HG02970 (cell line): ENCODE results near the gene LCE1C.

ENCODE experiments used
- ATAC-seq: cut with Tn5 transposase; IDR thresholded peaks from one replicate; pipeline ENCODE4 v1.9.1; 2021; ENCODE audit warnings: mild to moderate bottlenecking, moderate library complexity, moderate number of reproducible peaks; ENCODE audit not compliant: unreplicated experiment, low FRiP score

The LCE1C gene

GRCh38 chr1:152806576-152806975 is at the start of gene LCE1C:
Gene LCE1C (minus strand): TSS chr1:152806651. CDS start chr1:152805478, 1,173 bp downstream.
- no peak for ATAC-seq

DNA sequence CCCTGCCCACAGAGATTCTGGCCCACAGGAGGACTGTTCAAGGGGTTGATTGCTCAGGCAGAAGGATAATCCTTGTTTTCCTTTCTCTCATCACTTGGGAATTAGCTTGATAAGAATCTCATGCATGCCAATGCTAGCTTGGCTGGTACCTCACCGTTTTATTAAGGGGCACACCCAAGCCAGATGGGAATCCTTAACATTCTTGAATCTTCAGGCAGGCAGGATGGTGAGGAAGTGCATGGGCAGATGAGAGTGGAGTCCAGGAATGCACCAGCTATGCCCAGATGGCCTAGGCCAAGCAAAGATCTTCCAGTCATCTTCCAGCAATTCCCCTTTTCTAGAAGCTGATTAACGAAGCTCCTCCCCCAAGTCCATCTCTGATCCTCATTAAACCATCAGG is 49.2 kb upstream of the LCE1C start:
- ATAC-seq = no peak

DNA sequence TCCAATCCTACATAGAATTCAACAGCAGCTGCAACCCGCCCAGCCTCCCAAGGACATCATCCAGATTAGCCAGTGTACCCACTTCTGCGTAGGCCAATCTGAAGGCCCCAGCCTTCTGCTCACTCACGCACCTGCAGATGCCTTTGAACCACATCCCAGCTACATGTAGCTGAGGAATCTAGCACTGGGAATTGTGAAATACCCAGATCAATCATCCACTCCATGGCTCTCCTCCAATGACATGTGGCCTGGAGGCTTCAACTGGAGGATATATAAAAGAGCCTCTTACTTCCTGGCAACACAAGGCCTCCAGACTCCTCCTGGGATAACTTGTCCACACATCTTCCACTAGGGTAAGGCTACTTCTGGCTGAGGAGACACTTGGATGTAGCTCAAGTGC is 36.1 kb upstream of the LCE1C start, which contains the start of gene LCE6A:
Gene LCE6A, plus strand, starts transcription at position 301 of the 400 bp plus-strand sequence. CDS start 665 bp downstream, outside the sequence.
- ATAC-seq = no peak

- no peak for ATAC-seq
Measured at GRCh38 chr1:152836870-152837269, 30.4 kb upstream of the LCE1C start.

DNA sequence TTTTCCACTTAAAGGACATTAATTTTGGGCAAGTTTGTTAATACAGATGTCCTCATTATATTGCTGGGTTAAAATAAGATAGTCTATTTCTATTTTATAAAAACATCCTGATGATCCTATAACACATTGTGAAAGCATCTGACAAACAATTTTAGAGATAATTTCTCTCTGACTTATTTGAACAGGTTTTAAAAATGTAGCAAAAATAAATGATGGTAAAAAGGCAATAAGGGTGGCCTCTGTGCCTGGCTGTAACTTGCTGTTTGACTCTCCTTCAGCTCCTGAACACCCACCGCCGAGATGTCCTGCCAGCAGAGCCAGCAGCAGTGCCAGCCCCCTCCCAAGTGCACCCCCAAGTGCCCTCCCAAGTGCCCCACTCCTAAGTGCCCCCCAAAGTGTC is 20.7 kb upstream of the LCE1C start, which contains the start of gene LCE1A:
Gene LCE1A, plus strand, starts transcription at position 301 of the 400 bp plus-strand sequence. Its CDS starts 0 bp downstream, at position 301.
- no peak for ATAC-seq

- ATAC-seq = no peak
Measured at GRCh38 chr1:152824964-152825363, 18.5 kb upstream of the LCE1C start.

GRCh38 chr1:152823294-152823693 is 16.8 kb upstream of the LCE1C start:
- ATAC-seq = no peak

DNA sequence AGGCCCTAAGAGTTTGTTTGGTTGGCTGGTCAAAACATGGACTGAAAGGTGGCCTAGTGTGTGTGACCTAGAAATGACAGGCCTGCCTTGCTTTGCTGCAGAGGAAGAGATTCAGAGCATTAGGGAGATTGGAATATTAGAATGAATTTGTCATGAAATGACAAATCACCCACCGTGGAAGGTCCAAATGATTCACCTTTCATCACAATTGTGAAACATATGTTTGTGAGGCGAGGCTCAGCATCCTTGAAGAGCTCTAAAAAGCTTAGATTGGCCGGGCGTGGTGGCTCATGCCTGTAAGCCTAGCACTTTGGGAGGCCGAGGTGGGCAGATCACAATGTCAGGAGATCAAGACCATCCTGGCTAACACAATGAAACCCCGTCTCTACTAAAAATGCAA is 10.9 kb upstream of the LCE1C start:
- ATAC-seq = no peak

- ATAC-seq = no peak
Measured at GRCh38 chr1:152811671-152812070, 5.2 kb upstream of the LCE1C start, which contains the start of gene LCE1B. Gene LCE1B (plus strand): TSS chr1:152811971. CDS start chr1:152812447, 476 bp downstream.

- no peak for ATAC-seq
Measured at GRCh38 chr1:152811050-152811449, 4.6 kb upstream of the LCE1C start.

DNA sequence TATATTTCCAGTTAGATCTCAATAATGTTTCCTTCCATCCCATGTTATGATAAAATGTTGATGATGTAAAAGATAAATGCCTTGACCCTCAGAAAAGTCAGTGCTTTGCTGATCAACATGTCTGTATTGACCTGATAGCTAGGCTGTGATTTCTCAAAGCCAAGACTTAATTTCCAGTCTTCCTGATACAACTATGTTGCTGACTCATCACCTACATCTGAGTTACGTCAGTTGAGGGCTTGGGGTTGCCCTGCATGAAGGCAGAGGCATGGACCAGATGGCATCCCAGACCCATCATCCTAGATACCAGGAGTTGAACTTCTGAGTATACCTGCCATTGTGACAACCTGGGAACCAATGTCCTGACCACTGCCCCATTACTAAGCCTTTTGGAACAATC is 5.1 kb downstream of the LCE1C start:
- no peak for ATAC-seq

DNA sequence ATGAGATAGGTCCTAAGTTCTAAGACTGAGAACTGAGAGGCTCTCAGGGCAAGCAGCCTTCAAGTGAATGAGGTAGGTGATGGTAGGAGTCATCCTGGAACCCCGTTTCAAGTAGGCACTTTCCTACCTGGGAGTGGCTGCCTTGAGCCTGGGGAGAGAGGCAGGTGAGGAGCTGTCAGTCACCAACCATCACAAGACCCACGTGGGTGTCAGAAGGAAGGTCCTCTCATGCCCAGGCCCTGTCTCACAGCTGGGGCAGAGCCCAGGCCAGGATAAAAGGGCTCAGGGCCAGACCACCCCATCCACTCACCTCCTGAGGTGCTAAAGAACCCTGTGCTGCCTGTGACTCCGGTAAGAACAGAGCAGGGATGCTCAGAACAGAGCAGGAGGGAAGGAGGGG is 10.0 kb downstream of the LCE1C start, which contains the start of gene LCE1D:
Gene LCE1D, plus strand, starts transcription at position 301 of the 400 bp plus-strand sequence. CDS start 1,074 bp downstream, outside the sequence.
- no peak for ATAC-seq

DNA sequence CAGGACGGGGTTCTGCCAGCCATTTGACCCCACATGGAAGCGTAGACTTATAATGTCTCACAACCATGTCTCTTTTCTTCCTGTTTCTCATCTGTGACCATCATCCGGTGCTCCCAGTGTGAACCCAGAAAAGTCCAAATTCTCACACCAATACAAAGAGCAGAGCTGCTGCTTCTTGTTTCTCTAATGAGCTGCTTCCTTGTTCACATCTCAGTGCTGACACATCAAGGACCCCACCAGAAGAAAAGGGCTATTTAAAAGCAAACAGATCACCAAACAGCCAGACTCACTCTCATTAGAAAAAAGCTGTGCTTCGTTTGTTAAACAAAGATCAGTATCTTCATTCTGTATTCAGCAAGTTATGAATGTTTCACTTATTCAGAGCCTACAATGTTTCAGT is 10.8 kb downstream of the LCE1C start:
- no peak for ATAC-seq

DNA sequence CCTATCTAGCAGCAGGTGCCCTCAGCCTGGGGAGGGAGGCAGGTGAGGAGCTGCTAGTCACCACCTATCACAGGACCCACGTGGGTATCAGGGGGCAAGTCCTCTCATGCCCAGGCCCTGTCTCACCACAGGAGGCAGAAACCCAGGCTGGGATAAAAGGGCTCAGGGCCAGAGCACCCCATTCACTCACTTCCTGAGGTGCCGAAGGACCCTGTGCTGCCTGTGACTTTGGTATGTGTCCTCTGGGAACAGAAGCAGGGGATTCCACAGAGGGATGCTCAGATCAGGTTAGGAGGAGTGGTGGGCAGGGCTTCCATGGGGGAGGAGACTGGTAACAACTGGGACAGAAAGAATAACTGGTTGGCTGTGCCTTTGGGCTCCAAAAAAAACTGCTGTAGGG is 20.4 kb downstream of the LCE1C start, which contains the start of gene LCE1E:
Gene LCE1E, plus strand, starts transcription at position 181 of the 400 bp plus-strand sequence. CDS start 1,043 bp downstream, outside the sequence.
- ATAC-seq = no peak

- no peak for ATAC-seq
Measured at GRCh38 chr1:152783095-152783494, 23.4 kb downstream of the LCE1C start.

GRCh38 chr1:152777510-152778137 is 28.8 kb downstream of the LCE1C start:
- ATAC-seq = no peak

GRCh38 chr1:152776361-152776760 is 30.1 kb downstream of the LCE1C start:
- ATAC-seq = no peak

DNA sequence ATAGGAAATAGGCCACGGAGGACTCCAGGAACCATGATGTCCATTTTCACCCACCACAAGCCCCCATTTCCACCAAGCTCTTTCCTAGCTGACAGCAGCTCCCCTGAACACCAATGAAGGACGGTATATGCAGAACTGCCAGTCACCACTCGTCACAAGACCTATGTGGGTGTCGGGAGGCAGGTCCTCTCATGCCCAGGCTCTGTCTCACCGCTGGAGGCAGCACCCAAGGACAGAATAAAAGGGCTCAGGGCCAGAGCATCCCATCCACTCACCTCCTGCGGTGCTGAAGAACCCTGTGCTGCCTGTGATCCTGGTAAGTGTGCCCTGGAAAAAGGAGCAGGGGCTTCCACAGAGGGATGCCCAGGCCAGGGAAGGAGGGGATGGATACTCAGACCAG is 31.6 kb downstream of the LCE1C start, which contains the start of gene LCE1F:
Gene LCE1F, plus strand, starts transcription at position 266 of the 400 bp plus-strand sequence. CDS start 1,232 bp downstream, outside the sequence.
- no peak for ATAC-seq

DNA sequence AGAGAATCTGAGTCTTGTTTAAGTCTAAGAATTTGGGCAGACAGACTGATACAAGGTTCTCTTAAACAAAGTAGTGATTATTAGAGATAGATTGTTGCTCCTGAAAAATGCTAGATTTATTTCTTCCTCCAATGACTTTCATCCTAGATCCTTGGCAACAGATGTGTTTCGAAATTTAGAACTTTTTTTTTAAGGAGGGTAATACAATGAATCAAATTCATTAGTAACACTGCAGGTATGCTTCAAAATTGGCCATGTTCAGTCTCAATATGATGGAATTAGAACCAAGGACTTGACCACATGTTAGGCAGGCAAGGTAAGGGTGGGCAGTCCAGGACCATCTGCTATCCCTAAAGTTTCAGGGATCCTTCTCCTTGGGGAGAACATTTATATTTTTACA is 36.0 kb downstream of the LCE1C start:
- no peak for ATAC-seq

- no peak for ATAC-seq
Measured at GRCh38 chr1:152768847-152769533, 37.5 kb downstream of the LCE1C start.

GRCh38 chr1:152761609-152762213 is 44.7 kb downstream of the LCE1C start:
- no peak for ATAC-seq
